NCI-H2196 (cell line): ENCODE measurements around the gene CHST8.
"Not testable (repeated sequence)": the region's sequence is repeated elsewhere in the genome, so short reads cannot be mapped to it uniquely, and the experiment has no call there.

Experiments
- DNase-seq: peaks from one replicate; lab custom pipeline; 2025; ENCODE audit not compliant: unreplicated experiment; lab: John Stamatoyannopoulos, UW

The CHST8 gene

DNA sequence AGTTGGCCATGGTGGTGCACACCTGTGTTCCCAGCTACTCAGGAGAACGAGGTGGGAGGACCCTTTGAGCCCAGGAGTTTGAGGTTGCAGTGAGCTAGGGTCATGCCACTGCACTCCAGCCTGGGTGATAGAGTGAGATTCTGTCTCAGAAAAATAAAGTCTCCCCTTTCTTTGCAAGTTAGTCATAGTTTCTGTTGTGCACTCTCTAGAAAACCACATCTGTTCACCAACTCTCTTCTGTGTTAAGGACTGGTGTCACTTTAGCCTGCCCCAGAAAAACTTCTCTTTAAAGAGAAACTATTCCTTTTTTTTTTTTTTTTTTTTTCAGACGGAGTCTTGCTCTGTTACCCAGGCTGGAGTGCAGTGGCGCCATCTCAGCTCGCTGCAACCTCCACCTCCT lies 4.9 kb upstream of the CHST8 start:
- no peak for DNase-seq

DNA sequence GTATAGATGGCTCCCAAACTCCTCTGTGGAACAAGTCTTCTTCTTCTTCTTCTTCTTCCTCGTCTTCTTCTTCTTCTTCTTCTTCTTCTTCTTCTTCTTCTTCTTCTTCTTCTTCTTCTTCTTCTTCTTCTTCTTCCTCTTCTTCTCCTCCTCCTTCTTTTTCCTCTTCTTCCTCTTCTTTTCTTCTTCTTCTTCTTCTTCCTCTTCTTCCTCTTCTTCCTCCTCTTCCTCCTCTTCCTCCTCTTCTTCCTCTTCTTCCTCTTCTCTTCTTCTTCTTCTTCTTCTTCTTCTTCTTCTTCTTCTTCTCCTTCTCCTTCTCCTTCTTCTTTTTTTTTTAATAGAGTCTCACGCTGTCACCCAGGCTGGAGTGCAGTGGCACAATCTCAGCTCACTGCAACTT lies 3.4 kb upstream of the CHST8 start:
- DNase-seq: not testable (repeated sequence)

- DNase-seq: no peak
Measured at GRCh38 chr19:33618884-33619283, 2.9 kb upstream of the CHST8 start.

DNA sequence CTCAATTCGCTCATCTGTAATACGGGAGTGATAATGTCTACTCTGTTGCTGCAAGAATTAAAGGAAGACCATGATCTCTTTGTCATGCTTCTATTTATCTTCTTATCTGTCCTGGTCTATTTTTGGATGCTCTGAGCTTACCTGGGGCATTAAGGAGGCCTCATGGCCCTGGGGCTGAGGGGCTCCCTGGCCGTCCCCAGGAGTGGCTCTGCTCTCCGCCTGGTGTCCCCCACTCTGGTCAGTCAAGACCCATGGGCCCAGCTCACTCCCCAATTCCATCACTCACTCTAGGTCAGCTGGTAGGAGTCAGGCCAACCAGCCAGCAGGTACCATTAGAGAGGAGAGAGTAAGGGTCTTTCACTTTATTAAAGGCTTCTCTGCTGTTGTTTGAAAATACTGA lies 1.1 kb upstream of the CHST8 start:
- DNase-seq: no peak

DNA sequence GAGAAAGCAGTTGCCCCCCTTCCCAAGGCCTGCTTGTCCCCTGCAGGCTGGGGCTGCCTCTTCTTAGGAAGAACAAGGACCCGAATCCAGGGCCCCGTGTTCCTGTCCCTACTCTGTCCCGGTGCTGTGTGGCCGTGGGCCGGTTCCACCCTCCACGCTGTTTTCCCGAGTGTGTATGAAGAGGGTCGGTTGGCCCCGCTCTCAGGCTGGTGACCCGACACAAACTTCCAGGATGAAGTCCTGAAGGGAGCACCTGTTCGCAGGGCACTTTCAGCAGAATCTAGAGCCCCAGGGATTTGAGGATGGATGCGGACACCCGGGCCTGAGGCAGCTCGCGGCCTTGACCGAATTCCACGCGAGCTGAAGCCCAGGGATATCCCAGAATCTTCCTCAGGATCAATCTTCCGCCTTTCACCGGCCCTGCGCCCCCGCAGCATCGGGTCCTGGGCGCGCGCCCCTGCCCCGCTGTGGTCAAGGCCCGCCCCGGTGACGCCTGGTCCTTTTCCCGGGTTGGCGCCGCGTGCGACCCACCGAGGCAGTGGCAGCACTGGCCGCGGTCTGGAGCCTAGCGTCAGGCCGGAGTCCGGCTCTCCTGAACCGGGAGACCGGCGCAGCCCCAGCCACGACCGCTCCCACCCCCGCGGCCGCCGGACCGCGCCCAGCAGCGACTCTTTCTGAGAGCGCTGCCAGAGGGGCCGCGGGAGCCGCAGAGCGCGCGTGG lies 528 bp upstream of the CHST8 start:
- DNase-seq: no peak

DNA sequence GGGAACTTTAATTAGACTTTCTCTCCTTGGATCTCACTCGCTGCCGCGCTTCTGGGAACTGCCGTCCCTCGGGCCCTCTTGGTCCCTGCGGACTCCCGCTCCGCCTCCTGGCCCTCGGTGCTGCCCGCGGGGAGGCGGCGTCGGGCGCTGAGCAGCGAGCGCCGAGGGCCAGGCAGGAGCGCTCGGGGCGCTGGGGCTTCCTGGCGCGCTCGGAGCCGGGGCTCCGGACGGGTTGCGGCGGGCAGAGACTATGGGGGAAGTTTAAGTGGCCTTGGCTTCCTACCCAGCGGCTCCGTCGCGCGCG lies 704 bp downstream of the CHST8 start:
- DNase-seq: peak; percentile 52

DNA sequence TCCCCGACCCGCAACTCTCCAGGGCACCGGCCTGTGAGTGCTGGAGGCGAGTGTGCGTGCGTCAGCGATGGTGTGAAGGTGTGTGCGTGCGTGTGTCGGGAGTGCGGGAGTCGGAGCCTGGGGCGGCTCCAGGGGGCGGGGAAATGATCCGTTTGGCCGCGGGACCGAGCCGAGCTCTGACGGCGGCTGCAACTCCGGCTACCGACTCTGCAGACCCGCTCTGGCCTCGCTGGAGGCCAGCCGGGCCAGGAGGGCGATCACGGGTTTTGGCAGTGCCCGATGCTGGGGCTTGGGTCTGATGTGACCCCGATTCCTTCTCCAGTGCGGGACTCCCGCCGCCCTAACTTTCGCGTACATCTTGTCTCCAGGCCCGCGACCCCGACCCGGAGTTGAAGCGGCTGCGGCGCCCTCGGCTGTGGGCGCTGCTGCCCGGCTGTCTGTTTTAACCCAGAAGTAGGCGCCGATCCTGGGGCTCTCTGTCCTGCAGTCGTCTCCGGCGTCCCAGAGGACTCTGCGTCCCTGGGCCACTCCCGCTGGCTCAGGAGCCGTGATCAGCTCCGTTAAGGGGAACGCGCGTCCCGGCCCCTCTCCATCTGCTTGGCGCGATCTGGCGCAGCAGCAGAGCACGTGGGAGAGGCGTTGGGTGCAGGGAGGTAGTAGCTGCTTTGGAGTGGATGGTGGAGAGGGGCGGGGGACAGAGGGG lies 1.2 kb downstream of the CHST8 start:
- peak; percentile 52 for DNase-seq

GRCh38 chr19:33624586-33624985 lies 2.8 kb downstream of the CHST8 start:
- DNase-seq: no peak

DNA sequence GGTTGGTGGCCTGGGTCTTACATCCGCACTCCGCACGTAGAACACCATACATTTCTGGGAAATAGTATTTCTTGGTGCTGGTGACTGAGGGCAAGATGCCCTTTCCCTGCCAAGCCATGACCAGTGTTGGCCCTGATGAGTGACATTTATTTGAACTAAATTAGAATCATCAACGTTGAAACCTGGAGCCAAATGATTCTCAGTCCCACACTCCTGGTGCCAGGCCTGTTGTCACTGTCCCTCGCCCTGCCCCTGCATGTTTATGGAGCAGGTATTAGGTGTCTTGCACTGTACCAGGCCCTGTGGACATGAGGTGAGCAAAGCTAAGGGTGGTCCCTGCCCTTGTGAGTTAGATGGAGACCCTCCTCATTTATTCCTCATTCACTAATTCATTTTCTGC lies 5.8 kb downstream of the CHST8 start:
- no peak for DNase-seq

DNA sequence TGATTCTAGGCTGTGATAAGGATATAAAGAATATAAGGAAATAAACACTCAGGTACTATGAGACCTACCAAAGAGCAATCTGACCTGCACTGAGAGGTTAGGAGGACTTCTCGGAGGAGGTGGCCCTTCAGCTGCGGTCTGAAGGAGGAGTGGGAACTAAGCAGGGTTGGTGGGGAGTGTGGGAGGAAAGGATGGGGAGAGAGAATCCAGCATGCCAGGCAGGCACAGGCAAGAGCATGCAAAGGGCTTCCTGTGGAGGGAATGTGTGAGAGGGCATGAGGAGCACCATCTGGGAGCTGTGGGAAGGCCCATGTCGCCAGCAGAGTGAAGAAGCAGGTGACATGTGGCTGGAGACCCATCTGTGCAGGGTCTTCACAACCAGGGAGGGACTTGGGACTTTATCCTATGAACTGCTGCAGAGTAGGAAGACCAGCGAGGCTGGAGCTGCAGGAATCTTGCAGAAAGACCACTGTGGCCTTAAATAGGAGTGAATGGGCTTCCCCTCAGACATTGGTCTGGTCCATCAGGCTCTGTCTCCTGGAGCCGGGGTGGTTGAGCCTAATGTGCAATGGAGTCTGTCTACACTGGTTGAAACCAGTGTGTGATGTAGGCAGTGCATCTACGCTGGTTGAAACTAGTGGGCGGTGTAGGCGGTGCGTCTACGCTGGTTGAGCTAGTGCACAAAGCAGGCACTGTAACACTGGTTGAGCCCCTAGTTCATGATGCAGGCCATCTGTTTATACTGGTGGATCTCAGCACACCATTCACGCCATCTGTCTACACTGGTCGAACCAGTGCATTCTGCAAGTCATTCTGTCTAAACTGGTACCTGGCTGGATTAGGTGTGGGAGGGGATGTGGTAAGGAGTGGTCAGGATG lies 6.4 kb downstream of the CHST8 start:
- no peak for DNase-seq

DNA sequence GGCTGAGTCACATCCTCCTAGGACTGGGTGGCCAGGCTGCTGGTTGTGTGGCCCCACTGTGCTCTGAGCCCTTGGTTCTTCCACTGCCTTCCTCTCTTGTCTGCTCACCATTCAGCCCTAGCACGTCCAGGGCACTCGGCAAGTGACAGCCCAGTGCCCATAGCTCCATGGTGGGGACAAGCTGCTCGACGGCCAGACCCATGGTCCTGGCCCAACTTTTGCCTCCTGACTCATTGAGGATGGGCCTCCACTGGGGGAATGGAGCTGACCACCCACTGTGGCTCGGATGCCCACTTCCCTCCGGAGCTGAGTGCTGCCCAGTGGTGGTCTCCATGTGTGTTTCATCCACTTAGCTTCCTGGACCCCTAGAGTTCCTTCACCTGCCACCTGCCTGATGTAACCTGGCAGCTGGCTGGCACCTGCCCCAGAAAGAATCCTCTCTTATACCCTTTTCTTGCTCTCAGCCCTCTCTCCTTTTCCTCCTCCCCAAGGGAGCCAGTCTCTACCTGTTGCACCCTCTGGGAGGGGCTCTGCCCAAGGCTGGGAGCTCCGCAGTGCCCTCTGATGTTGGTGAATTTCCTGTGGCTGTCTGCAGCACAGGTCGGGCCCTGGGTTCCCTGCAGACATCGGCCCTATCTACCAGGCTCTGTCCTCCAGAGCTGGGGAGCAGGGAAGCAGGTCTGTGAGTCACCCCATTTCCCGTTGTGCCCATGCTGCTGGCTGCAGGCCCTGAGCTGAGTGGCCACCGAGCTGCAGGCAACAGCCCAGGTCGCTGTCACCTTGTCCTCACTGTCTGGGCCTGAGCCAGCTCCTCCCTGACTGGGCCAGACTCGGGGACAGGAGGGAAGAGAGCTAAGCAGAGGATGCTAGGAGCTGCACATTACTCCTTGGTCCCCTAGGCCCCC lies 7.4 kb downstream of the CHST8 start:
- DNase-seq: no peak

DNA sequence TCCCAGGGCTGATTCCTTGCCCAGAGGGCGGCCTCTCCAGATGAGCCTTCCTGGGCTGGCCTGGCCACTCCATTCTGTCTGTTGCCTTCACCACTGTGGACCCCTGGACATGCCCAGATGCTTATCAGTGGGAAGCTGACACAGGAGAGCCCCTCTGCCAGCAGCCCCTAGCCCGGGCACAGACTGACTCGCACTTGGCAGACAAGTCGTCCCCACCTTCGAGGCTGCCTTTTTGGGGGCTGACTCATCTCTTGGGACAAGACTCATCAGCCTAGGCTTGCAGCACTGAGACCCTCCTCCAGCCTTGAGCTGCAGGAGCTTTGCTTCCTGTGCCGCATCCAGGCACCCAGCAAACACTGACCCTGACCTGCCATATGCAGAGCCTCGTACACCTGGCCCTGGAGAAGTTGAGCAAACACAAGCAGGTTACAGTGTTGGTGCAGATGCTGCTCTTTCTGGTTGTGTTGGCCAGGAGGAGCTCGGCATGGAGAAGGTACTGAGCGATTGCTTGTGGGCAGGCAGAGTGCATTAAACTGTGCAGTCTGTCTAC lies 8.1 kb downstream of the CHST8 start:
- no peak for DNase-seq

- DNase-seq: no peak
Measured at GRCh38 chr19:33630880-33631608, 9.3 kb downstream of the CHST8 start.

DNA sequence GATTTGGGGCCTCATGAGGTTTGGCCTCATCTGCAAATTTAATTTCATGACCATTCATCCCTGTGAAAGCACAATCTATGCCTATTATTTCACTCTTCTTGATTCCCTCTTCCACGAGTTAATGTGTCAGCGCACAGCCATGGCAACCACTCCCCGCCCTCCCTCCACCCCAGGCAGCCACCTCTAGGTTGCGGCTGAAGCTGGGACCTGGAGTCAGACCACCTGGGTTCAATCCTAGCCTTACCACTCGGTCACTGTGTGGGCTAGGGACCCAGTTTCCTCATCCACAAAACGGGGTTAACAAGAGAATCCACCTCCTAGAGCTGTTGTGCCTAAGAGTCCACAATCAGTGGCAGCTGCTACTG lies 9.8 kb downstream of the CHST8 start:
- DNase-seq: no peak

- peak; percentile 32 for DNase-seq
Measured at GRCh38 chr19:33634361-33635091, 12.8 kb downstream of the CHST8 start.

GRCh38 chr19:33638167-33639034 lies 16.6 kb downstream of the CHST8 start:
- DNase-seq: no peak

GRCh38 chr19:33639035-33639681 lies 17.4 kb downstream of the CHST8 start:
- DNase-seq: no peak

- no peak for DNase-seq
Measured at GRCh38 chr19:33640773-33641172, 19.0 kb downstream of the CHST8 start.
